ENCODE data around the gene TMEM165. TPM values are rescaled to one million over a fixed set of nuclear protein-coding genes. Genes with fewer than 3 reads are reported as not detected.
A peak's percentile ranks its signal among the peaks of the same experiment; 100 is the strongest.

The TMEM165 gene
- total and polyA plus RNA-seq, 9 of the 15 experiments (the other 6 are each of a cell fraction or from before 2014, with no cell fraction given) = 21.3 to 145 (median 96.8) TPM

GRCh38 chr4:55386840-55387239 is 8.9 kb upstream of the TMEM165 start (continued):
- TF ChIP-seq PHTF2 (CRISPR knock-in tag; IDR thresholded peaks at IDR 0.05) (no peak), HBP1 (CRISPR knock-in tag; IDR thresholded peaks at IDR 0.05) (no peak), TSHZ1 (CRISPR knock-in tag; IDR thresholded peaks at IDR 0.05) (no peak), NR0B1 (IDR thresholded peaks at IDR 0.05; ENCODE audit: partially characterized antibody) (no peak), ID3 (CRISPR knock-in tag; IDR thresholded peaks at IDR 0.05) (no peak), ID3 (tag; IDR thresholded peaks at IDR 0.05) (no peak), ZNF184 (CRISPR knock-in tag; IDR thresholded peaks at IDR 0.05) (no peak), KLF6 (CRISPR knock-in tag; IDR thresholded peaks at IDR 0.05; ENCODE audit: borderline replicate concordance) (peak; percentile 67; the same call in 1 of the 2 replicates), CXXC5 (CRISPR knock-in tag; IDR thresholded peaks at IDR 0.05) (peak; percentile 68), ZFP91 (CRISPR knock-in tag; IDR thresholded peaks at IDR 0.05) (no peak), TCF3 (CRISPR knock-in tag; IDR thresholded peaks at IDR 0.05) (peak; percentile 97), RFX1 (IDR thresholded peaks at IDR 0.05) (no peak), EP400 (IDR thresholded peaks at IDR 0.05) (no peak; the same call in 1 of the 2 replicates), ZNF644 (tag; IDR thresholded peaks at IDR 0.05; ENCODE audit: low read depth) (peak; percentile 98), LCOR (CRISPR knock-in tag; IDR thresholded peaks at IDR 0.05) (0 out of 2 replicates have a peak, but pooled peaks have one; percentile 58), ZNF668 (CRISPR knock-in tag; IDR thresholded peaks at IDR 0.05) (0 out of 2 replicates have a peak, but pooled peaks have one; percentile 8), ZNF699 (CRISPR knock-in tag; IDR thresholded peaks at IDR 0.05; ENCODE audit: insufficient replicate concordance) (no peak), PATZ1 (CRISPR knock-in tag; IDR thresholded peaks at IDR 0.05; ENCODE audit: borderline replicate concordance) (no peak)
